AG09309 (cell line): Measurements from ENCODE around the gene CLEC7A.

Source experiments
- DNase-seq: peaks from one replicate; pipeline ENCODE4 v3.0.0-alpha.2; 2010; ENCODE audit warnings: low read depth
- H3K4me3 ChIP-seq: 2 replicates; pipeline ENCODE4 v1.5.1; 2011; ENCODE audit warnings: mild to moderate bottlenecking, low read depth, low read length, moderate library complexity; ENCODE audit not compliant: control insufficient read depth
- CTCF ChIP-seq: IDR thresholded peaks from 2 replicates; pipeline ENCODE4 v1.5.1; 2011; ENCODE audit warnings: mild to moderate bottlenecking, low read depth, low read length, inconsistent platforms; ENCODE audit not compliant: insufficient read depth, control insufficient read depth; ENCODE audit errors: missing control alignments

Gene CLEC7A

DNA sequence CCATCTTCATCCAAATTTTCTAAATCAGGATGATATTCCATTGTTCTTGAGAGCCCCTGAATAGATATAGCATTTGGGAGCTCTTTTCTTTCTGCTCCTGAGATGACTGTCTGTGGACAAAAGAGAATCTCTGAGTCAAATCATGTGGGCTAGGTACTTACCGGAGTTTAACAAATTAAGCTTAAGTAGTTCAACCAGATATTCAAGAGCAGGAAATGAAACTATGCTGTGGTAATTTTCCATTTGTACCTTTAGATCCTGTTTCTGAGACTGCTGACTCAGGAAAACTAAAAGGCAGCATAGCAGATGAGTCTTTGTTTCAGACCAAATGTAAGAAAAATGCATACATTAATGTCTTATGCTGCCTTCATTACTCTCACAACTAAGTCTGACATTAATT, at the start of gene CLEC7A:
TSS of gene CLEC7A (minus strand) at position 158 of the 400 bp plus-strand sequence. CDS start at position 41, 117 bp downstream.
- H3K4me3 ChIP-seq: no peak within 1 kb of the TSS
- no peak for TF ChIP-seq CTCF
- DNase-seq: no peak

- no peak for TF ChIP-seq CTCF
- no peak overlapping the region for H3K4me3 ChIP-seq
- no peak for DNase-seq
Measured at GRCh38 chr12:10179776-10180181, 49.8 kb upstream of the CLEC7A start.

DNA sequence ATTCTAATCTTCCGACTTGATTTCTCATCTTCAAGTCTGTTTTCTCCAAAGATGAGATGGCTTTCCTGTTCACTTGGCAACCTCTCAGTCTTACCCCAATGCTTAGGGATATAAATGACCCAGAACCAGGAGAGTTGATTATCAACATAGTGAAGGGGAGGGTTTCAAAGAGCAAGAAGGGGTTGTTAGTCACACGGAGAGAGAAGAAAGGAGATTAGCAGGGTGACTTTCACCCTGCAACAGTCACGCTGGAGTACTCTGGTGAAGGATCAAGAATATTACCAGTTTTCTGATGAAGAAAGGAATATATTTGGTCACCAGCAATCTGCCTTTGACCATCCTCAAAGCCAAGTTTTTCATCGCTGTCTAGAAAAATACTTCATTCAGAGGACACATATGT, 48.8 kb upstream of the CLEC7A start, which contains the start of gene TMEM52B:
TSS of gene TMEM52B (plus strand) at position 212 of the 400 bp plus-strand sequence. CDS start 543 bp downstream, outside the sequence.
- DNase-seq: no peak
- no peak for TF ChIP-seq CTCF
- no peak within 1 kb of the TSS for H3K4me3 ChIP-seq

DNA sequence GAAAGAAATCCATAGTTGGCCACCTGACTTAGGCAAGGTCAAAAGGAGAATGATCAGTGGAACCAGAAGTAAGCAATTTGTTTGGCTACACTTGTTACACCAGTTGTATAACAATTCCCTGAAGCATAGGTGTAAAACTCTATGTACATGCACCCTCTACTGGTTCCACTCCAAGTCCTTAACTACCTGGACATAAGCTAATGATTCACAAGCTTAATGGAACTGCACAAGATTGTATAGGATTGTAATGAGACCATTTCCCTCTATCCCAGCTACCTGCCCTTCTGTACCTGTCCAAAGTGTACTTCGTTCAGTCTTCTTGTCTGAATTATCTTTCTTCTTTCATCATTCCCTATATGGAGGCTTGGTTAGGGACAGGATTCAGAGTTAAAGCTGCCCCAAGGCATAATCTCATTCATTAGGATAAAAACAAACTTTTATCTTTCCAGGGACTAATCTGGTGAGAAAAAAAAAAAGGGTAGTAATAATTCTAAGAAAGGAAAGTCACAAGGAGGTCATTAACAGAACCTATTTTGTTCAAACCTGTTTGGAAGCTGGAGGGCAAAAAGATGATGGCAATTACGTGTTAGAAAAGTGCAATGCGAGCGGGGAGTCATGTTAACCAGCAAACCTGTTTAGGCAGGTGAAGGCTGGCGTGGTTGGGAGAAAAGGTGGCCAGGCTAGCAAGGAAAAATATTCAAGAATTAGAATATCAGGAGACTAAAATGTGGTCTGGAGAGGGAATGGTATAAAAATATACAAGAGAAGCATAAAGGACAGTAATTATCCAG, 46.0 kb upstream of the CLEC7A start:
- no peak overlapping the region for H3K4me3 ChIP-seq
- no peak for TF ChIP-seq CTCF
- no peak for DNase-seq

DNA sequence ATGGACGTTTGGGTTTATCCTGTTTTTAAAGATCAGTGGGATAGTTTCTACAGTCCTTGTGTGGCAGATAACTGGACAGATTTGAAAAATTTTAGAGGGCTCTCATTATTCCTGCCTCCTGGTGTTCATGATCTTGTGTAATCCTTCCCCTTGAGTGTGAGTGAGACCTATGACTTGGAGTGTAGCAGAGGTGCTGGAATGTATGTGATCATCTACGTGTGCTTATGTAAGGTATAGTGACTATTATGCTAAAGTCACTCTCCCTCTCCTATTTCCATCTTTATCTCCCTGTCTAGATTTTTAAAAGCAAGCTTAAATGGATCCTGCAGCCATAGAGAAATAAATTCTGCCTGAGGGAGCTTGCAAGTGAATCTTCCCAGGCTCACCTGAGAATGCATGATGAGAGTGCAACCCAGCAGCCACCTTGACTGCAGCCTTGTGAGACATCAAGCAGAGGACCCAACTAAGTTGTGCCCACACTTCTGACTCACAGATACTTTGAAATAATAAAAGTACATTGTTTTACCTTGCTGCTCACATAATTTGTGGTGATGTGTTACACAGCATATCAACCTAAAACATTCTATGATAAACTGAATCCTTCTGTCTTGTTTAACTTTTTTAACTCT, 45.1 kb upstream of the CLEC7A start:
- no peak for TF ChIP-seq CTCF

DNA sequence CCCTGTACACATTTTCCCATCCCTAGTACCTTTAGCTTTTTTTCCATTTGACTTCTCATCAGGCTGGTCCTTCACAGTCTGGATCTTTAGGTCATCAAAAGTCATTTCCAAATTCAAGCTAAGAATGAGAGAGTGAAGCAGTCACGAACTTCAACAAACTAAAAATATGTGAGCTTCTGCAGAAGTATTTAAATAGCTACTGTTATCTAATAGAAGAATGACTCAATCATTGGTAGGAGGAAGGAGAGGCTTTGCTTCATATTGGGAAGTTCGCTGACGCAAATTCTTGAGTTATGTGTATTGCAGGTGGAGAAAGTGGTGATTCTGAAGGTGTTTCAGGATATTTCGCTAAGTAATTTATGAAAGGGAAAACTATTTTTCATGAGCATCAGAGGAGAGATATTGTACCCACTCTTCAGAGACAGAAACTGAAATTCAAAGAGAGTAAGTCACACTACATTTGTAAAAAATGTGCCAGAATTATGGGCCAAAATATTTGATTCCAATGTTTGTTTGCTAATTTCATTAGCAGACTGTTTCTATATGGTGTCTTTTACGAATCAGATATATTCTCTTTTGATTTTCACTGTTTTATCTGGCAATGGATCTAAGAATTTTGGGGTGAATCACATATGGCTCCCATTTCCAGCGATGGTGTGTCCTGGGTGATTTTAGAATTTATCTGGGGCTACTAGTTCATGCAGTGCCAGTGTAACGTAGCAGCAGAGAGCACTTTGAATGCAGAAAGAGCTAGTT, 42.2 kb upstream of the CLEC7A start, which contains the start of gene OLR1:
TSS of gene OLR1 (minus strand) at position 160 of the 756 bp plus-strand sequence. CDS start at position 105, 55 bp downstream.
- DNase-seq: no peak
- no peak within 1 kb of the TSS for H3K4me3 ChIP-seq
- no peak for TF ChIP-seq CTCF

More for the DNA sequence above, 45.1 kb upstream of the CLEC7A start:
- no peak overlapping the region for H3K4me3 ChIP-seq
- DNase-seq: no peak
